ENCODE results near the gene STK36.
"Not testable (repeated sequence)": the region's sequence is repeated elsewhere in the genome, so short reads cannot be mapped to it uniquely, and the experiment has no call there.

The STK36 gene

GRCh38 chr2:218671097-218671653 lies 711 bp upstream of the STK36 start:
- ATAC-seq (replicated peaks; ENCODE audit: extremely low read depth, poor library complexity, severe bottlenecking): no peak
- Mint-ChIP-seq H3K36me3 (ENCODE audit: insufficient read depth) (peaks cover 35% of the 10 kb centered on the region), H3K4me3 (peak overlapping the region; percentile 97), H3K27me3 (no peaks in the 10 kb centered on the region), H3K27ac (ENCODE audit: low read depth) (peak overlapping the region; percentile 97), H3K9me3 (no peaks in the 10 kb centered on the region), H3K4me1 (peaks cover 28% of the 10 kb centered on the region)
- no peak for DNase-seq (ENCODE audit: low spot score in 2 of 2)

- peaks cover 1% of the 10 kb centered on the region for H3K36me3 Mint-ChIP-seq (ENCODE audit: insufficient read depth)
- ATAC-seq (replicated peaks; ENCODE audit: extremely low read depth, poor library complexity, severe bottlenecking) (no peak), DNase-seq (ENCODE audit: low spot score in 2 of 2) (no peak)
- no peaks in the 10 kb centered on the region for H3K27me3 Mint-ChIP-seq
- no peak overlapping the region for H3K4me3 Mint-ChIP-seq
- no peak overlapping the region for H3K27ac Mint-ChIP-seq (ENCODE audit: low read depth)
- no peaks in the 10 kb centered on the region for H3K9me3 Mint-ChIP-seq
- no peaks in the 10 kb centered on the region for H3K4me1 Mint-ChIP-seq
These were observed 7.2 kb downstream of the STK36 start for GRCh38 chr2:218679119-218679518.

GRCh38 chr2:218680061-218680460 lies 8.2 kb downstream of the STK36 start:
- H3K9me3 Mint-ChIP-seq: no peaks in the 10 kb centered on the region
- ATAC-seq (replicated peaks; ENCODE audit: extremely low read depth, poor library complexity, severe bottlenecking) (no peak), DNase-seq (ENCODE audit: low spot score in 2 of 2) (no peak)
- no peaks in the 10 kb centered on the region for H3K4me1 Mint-ChIP-seq
- no peak overlapping the region for H3K4me3 Mint-ChIP-seq
- no peaks in the 10 kb centered on the region for H3K27me3 Mint-ChIP-seq
- H3K27ac Mint-ChIP-seq (ENCODE audit: low read depth): no peak overlapping the region
- H3K36me3 Mint-ChIP-seq (ENCODE audit: insufficient read depth): peaks cover 1% of the 10 kb centered on the region

DNA sequence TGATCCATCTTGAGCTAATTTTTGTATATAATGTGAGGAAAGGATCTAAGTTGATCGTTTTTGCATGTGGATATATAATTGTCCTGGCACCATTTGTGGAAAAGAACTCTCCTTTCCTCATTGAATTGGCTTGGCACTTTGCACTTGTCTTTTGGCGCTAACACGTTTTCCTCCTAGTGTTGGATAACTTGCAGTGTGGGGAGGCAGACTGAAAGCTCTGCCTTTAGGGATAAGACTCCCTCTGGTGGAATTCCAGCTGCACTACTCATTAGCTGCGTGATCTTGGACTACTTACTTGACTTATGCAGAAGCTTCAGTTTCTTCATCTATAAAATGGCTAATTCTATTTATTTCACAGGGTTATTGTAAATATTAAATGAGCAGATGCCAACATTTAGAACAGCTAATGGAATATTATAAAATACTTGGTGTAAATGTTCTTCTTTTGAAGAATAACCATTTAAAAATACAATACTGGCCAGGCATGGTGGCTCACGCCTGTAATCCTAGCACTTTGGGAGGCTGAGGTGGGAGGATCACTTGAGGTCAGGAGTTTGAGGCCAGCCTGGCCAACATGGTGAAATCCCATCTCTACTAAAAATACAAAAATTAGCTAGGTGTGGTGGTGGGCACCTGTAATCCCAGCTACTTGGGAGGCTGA lies 15.6 kb downstream of the STK36 start:
- not testable (repeated sequence) for H3K9me3 Mint-ChIP-seq; H3K27me3 Mint-ChIP-seq; DNase-seq (ENCODE audit: low spot score in 2 of 2); H3K36me3 Mint-ChIP-seq (ENCODE audit: insufficient read depth); H3K4me3 Mint-ChIP-seq; H3K27ac Mint-ChIP-seq (ENCODE audit: low read depth); ATAC-seq (replicated peaks; ENCODE audit: extremely low read depth, poor library complexity, severe bottlenecking); H3K4me1 Mint-ChIP-seq

GRCh38 chr2:218691234-218691633 lies 19.3 kb downstream of the STK36 start:
- H3K4me3 Mint-ChIP-seq: no peak overlapping the region
- no peak overlapping the region for H3K27ac Mint-ChIP-seq (ENCODE audit: low read depth)
- ATAC-seq (replicated peaks; ENCODE audit: extremely low read depth, poor library complexity, severe bottlenecking) (no peak), DNase-seq (ENCODE audit: low spot score in 2 of 2) (no peak)
- H3K4me1 Mint-ChIP-seq: no peaks in the 10 kb centered on the region
- H3K27me3 Mint-ChIP-seq: no peaks in the 10 kb centered on the region
- peaks cover 6% of the 10 kb centered on the region for H3K36me3 Mint-ChIP-seq (ENCODE audit: insufficient read depth)
- H3K9me3 Mint-ChIP-seq: no peaks in the 10 kb centered on the region

DNA sequence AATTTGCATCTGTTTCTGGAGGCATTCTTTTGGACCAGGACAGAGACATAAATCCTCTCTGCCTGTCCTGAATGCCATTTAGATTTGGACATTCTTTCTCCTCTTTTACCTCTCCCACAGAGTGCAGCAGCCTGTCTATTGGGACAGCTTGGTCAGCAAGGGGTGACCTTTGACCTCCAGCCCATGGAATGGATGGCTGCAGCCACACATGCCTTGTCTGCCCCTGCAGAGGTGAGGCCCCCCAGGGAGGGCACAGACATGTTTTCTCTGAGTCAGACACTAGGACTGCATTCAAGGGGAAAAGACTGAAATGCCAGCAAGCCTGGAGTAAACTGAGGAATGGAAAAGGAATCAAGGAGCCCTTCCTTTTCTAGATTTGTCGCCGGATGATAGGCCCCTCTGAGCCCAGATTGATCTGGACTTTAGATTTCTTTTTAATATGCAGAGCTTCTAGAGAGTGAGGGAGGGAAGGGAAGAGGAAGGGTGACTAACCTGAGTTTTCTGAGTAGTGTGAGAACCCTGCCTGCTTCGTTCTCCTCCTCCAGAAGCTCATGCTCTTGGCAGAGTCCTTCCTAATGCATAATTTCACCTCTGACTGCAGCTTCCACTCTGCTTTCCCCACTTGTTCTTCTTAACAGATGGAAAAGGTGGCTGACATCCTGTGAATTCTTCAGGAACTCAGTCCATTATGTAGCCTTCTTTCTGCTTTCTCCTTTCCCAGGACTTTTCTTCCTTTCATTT lies 22.7 kb downstream of the STK36 start:
- Mint-ChIP-seq H3K4me3 (no peak overlapping the region), H3K9me3 (no peaks in the 10 kb centered on the region), H3K36me3 (ENCODE audit: insufficient read depth) (peaks cover 7% of the 10 kb centered on the region), H3K27ac (ENCODE audit: low read depth) (no peak overlapping the region), H3K27me3 (no peaks in the 10 kb centered on the region), H3K4me1 (no peaks in the 10 kb centered on the region)
- ATAC-seq (replicated peaks; ENCODE audit: extremely low read depth, poor library complexity, severe bottlenecking) (no peak), DNase-seq (ENCODE audit: low spot score in 2 of 2) (no peak)

- ATAC-seq (replicated peaks; ENCODE audit: extremely low read depth, poor library complexity, severe bottlenecking) (no peak), DNase-seq (ENCODE audit: low spot score in 2 of 2) (no peak)
- H3K36me3 Mint-ChIP-seq (ENCODE audit: insufficient read depth): peaks cover 1% of the 10 kb centered on the region
- no peak overlapping the region for H3K27ac Mint-ChIP-seq (ENCODE audit: low read depth)
- no peaks in the 10 kb centered on the region for H3K27me3 Mint-ChIP-seq
- H3K4me3 Mint-ChIP-seq: no peak overlapping the region
- no peaks in the 10 kb centered on the region for H3K9me3 Mint-ChIP-seq
- no peaks in the 10 kb centered on the region for H3K4me1 Mint-ChIP-seq
These were observed 27.0 kb downstream of the STK36 start for GRCh38 chr2:218698885-218699284.

DNA sequence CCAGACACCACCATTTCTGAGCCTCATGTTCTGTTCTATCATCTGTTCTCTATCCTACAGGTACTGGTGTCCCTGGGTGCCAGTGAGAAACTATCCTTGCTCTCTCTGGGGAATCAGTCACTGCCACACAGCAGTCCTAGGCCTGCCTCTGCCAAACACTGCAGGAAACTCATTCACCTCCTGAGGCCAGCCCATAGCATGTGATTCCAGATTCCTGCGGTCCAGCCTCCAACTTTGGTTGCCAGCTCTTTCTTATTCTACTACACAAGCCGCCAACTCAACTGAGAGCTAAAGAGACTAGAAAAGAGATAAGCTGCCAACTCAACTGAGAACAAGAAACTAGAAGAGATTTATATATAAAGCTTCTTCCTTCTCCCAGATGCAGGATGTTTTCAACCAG lies 29.9 kb downstream of the STK36 start:
- Mint-ChIP-seq H3K4me1 (no peaks in the 10 kb centered on the region), H3K4me3 (no peak overlapping the region), H3K27me3 (no peaks in the 10 kb centered on the region), H3K36me3 (ENCODE audit: insufficient read depth) (no peaks in the 10 kb centered on the region), H3K27ac (ENCODE audit: low read depth) (no peak overlapping the region), H3K9me3 (no peaks in the 10 kb centered on the region)
- ATAC-seq (replicated peaks; ENCODE audit: extremely low read depth, poor library complexity, severe bottlenecking): no peak
- DNase-seq (ENCODE audit: low spot score in 2 of 2): no peak

GRCh38 chr2:218703341-218703740 lies 31.5 kb downstream of the STK36 start:
- Mint-ChIP-seq H3K9me3 (no peaks in the 10 kb centered on the region), H3K27me3 (no peaks in the 10 kb centered on the region), H3K4me1 (no peaks in the 10 kb centered on the region), H3K36me3 (ENCODE audit: insufficient read depth) (no peaks in the 10 kb centered on the region), H3K27ac (ENCODE audit: low read depth) (no peak overlapping the region), H3K4me3 (no peak overlapping the region)
- ATAC-seq (replicated peaks; ENCODE audit: extremely low read depth, poor library complexity, severe bottlenecking) (no peak), DNase-seq (ENCODE audit: low spot score in 2 of 2) (no peak)

DNA sequence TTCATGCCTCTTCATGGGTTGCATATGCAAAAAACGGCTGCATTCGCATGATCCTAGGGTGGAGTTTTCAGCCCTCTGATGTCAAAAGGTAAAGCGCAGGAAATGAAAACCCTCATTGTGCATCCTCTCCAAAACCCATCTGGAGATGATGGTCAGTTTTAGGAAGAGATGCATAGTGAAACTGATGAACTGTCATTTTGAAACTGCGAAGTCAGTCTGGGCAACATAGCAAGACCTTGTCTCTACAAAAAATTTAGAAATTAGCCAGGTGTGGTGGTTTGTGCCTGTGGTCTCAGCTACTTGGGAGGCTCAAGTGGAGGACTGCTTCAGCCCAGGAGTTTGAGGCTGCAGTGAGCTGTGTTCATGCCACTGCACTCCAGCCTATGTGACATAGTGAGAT lies 36.2 kb downstream of the STK36 start:
- peaks cover 13% of the 10 kb centered on the region for H3K4me1 Mint-ChIP-seq
- no peak overlapping the region for H3K4me3 Mint-ChIP-seq
- H3K27me3 Mint-ChIP-seq: no peaks in the 10 kb centered on the region
- H3K9me3 Mint-ChIP-seq: no peaks in the 10 kb centered on the region
- no peak overlapping the region for H3K27ac Mint-ChIP-seq (ENCODE audit: low read depth)
- peaks cover 7% of the 10 kb centered on the region for H3K36me3 Mint-ChIP-seq (ENCODE audit: insufficient read depth)
- ATAC-seq (replicated peaks; ENCODE audit: extremely low read depth, poor library complexity, severe bottlenecking) (no peak), DNase-seq (ENCODE audit: low spot score in 2 of 2) (no peak)

GRCh38 chr2:218709908-218710307 lies 38.0 kb downstream of the STK36 start:
- Mint-ChIP-seq H3K4me1 (peaks cover 20% of the 10 kb centered on the region), H3K9me3 (no peaks in the 10 kb centered on the region), H3K27me3 (no peaks in the 10 kb centered on the region), H3K36me3 (ENCODE audit: insufficient read depth) (peaks cover 7% of the 10 kb centered on the region), H3K27ac (ENCODE audit: low read depth) (no peak overlapping the region), H3K4me3 (peak overlapping the region; percentile 88)
- DNase-seq (ENCODE audit: low spot score in 2 of 2) (no peak), ATAC-seq (replicated peaks; ENCODE audit: extremely low read depth, poor library complexity, severe bottlenecking) (no peak)

GRCh38 chr2:218710334-218710686 lies 38.4 kb downstream of the STK36 start:
- H3K27me3 Mint-ChIP-seq: no peaks in the 10 kb centered on the region
- H3K27ac Mint-ChIP-seq (ENCODE audit: low read depth): peak overlapping the region; percentile 95
- H3K4me3 Mint-ChIP-seq: peak overlapping the region; percentile 88
- DNase-seq (ENCODE audit: low spot score in 2 of 2): no peak
- peaks cover 7% of the 10 kb centered on the region for H3K36me3 Mint-ChIP-seq (ENCODE audit: insufficient read depth)
- no peak for ATAC-seq (replicated peaks; ENCODE audit: extremely low read depth, poor library complexity, severe bottlenecking)
- peaks cover 20% of the 10 kb centered on the region for H3K4me1 Mint-ChIP-seq
- no peaks in the 10 kb centered on the region for H3K9me3 Mint-ChIP-seq
